GM19324 (cell line): ENCODE measurements around the gene E2F3.
"Not testable (repeated sequence)": the region's sequence is repeated elsewhere in the genome, so short reads cannot be mapped to it uniquely, and the experiment has no call there.

Source experiments
- ATAC-seq: cut with Tn5 transposase; IDR thresholded peaks from one replicate; pipeline ENCODE4 v1.9.1; 2021; ENCODE audit warnings: mild to moderate bottlenecking, moderate library complexity; ENCODE audit not compliant: unreplicated experiment, low FRiP score

E2F3 gene

DNA sequence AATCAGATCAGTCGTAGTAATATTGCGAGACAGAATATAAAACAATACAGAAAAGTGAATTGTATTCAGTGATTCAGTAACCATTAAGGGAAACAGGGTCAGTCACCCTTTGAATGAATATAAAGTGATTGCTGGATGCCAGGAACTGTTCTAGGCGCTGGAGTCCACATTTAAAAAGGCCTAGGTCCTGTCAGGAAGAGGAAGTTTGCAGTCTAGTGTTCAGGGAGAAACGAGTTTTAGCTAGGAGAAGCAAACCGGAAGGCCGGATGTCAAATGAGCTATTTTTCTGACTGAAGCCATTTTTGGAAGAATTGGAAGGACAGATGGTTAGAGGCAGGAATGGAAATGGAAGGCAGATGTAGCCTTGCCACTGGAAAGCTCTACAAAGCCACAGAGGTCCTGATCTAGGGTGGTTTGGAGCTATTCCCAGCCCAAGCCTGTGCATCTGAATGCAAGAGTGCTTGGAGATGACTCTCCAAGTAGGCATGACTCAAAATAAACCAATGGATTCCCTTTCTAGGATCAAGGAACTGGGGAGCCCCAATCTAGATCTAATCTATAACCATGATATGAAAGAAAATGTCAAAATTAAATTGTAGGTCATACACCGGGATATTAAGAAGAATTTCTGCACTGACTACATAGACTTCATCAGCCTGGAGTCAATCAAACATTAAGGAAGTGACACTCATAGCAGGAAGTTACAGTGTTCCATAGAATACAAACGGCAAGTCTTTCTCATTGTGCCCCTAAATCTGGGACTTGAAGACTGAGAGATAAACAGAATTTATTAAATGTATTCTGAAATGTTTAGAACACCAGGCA, 95.7 kb downstream of the E2F3 start:
- no peak for ATAC-seq

DNA sequence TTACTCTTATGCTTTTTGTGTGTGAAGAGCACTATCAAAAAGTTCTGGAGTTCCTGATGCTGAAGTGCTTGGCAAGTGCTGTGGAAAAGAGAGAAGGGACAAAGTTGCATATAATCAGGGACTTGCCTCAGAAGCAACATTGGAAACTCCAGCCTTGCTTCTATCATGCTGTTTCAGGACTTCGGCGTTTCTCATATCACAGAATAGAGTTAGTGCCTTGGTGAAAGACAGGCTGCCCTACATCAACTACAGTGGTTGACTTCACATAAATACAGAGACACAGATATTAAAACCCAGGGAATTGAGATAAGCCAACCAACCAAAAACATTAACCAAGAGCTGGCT, 96.3 kb downstream of the E2F3 start:
- no peak for ATAC-seq

- ATAC-seq: no peak
Measured at GRCh38 chr6:20509212-20509611, 107.5 kb downstream of the E2F3 start.

GRCh38 chr6:20511852-20512251, 110.2 kb downstream of the E2F3 start:
- ATAC-seq: no peak

DNA sequence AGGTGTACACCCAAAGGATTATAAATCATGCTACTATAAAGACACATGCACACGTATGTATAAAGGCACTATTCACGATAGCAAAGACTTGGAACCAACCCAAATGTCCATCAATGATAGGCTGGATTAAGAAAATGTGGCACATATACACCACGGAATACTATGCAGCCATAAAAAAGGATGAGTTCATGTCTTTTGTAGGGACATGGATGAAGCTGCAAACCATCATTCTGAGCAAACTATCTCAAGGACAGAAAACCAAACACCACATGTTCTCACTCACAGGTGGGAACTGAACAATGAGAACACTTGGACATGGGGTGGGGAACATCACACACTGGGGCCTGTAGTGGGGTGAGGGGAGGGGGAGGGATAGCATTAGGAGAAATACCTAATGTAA, 123.5 kb downstream of the E2F3 start:
- not testable (repeated sequence) for ATAC-seq

GRCh38 chr6:20529086-20529448, 127.4 kb downstream of the E2F3 start:
- not testable (repeated sequence) for ATAC-seq

DNA sequence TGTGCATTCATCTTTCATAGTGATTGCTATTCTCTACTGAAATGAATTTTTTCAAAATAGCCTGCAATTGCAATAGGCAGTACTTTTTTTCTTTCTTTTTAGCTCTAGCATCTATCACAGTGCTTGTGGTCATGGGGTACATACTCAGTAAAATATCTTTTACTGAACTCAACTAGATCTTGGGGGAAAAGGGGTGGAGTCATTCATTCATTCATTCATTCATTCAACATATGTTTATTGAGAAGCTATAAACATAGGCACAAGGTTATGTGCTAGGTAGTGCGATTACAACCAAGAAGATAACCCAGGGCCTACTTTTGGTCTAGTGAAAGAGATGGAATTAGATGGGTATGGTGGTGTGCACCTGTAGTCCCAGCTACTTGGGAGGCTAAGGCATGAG, 131.2 kb downstream of the E2F3 start:
- ATAC-seq: no peak

DNA sequence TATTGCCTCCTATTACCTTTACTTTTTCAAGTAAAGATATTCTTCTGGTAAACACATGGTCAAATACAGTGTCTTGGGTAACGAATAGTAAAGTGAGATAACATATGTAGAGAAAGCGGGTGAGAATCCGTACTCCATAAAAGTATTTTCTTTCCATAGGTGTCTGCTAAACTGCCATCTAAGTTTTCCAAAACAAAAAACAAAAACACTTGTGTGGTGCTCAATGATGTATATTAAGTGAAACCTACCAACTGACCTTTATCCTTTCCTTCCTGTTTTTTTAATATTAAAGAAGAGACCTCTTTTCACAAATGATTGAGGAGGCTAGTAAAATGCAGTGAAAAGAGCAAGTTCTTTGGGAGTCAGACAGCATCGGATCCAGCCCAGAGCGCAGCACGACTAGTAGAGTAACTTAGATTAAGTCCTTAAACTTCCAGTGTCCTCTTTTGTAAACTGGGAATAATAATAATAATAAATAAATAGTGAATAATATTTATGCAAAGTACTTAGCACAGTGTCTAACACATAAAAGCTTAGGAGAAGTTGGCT, 132.1 kb downstream of the E2F3 start:
- no peak for ATAC-seq

GRCh38 chr6:20534295-20535262, 132.9 kb downstream of the E2F3 start, which contains the start of gene CDKAL1:
CDKAL1 (plus strand) TSS chr6:20534457; CDS start chr6:20546351, 11,894 bp downstream.
- ATAC-seq: peak; percentile 76

DNA sequence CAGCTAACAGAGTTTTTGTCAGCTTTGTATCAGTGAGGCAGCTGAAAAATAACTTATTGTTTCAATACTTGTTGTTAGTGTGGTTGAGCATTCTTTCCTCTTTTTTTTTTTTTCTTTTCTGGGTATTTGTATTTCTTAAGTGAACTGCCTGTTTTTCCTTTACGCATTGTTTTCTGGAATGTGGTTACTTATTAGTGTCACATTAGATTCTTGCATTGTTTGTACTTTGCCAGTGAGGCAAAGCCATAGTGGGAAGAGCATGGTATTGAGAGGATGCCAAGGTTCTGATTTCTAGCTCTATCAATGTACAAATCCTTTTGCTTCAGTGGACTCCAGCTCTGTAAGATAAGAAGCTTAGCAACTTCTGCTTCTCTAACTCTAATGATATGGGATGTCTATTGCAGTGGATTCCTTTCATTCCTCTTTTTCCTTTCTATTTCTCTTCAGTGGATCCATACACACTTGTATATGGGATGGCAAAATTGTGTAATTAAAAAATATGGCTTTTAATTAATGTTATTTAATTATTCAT, 136.5 kb downstream of the E2F3 start:
- no peak for ATAC-seq

GRCh38 chr6:20538907-20539306, 137.2 kb downstream of the E2F3 start:
- no peak for ATAC-seq

GRCh38 chr6:20539387-20539786, 137.7 kb downstream of the E2F3 start:
- ATAC-seq: no peak

GRCh38 chr6:20540683-20541082, 139.0 kb downstream of the E2F3 start:
- no peak for ATAC-seq

DNA sequence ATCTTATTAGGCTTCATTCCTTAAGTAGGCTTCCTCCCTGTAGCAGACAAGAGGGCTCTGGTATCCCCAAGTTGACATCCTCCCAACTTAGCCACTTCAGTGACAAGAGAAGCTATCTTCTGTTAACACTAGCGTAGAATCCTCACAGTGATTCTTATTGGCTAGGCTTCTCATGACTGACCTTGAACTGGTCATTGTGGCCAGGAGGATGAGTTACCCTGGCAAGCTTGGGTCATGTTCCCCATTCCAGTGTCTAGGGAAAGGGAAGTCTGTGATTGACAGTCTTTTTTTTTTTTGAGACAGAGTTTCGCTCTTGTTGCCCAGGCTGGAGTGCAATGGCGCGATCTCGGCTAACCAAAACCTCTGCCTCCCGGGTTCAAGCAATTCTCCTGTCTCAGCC, 139.7 kb downstream of the E2F3 start:
- no peak for ATAC-seq

DNA sequence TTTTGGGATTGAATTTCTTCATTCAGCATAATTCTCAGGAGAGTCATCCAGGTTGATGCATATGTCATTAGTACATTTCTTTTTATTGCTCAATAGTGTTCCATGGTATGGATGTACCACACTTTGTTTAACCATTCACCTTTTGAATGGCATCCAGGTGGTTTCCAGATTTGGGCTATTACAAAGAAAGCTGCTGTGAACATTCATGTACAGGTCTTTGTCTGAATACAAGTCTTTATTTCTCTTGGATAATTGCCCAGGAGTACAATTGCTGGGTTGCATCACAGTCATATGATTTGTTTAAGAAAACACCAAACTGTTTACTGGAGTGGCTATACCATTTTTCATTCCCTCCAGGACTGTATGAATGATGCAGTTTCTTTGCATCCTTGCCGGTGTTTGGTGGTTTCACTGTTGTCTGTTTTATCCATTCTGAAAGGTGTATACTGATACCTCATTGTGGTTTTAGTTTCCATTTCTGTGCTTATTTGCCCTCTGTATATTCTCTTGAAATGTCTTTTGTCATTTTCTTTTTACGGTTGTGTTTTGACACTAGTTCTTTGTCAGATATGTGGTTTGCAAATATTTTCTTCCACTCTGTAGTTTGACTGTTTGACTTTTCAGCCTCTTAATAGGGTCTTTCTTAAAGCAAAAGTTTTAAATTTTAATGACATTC, 141.4 kb downstream of the E2F3 start:
- ATAC-seq: peak; percentile 99
